MM.1S (cell line): ENCODE data around the gene SLC30A5.

ENCODE experiments used
- DNase-seq: peaks from one replicate; pipeline ENCODE4 v3.0.0-alpha.2; 2015
- H2AFZ ChIP-seq: fragments of 300-600 bp; sonication (generic); 2 replicates; pipeline ENCODE4 v1.6.0; 2016; ENCODE audit warnings: antibody characterized with exemption, low read length
- H3F3A ChIP-seq: fragments of 300-600 bp; sonication (generic); 2 replicates; pipeline ENCODE4 v1.6.1; 2016; ENCODE audit warnings: mild to moderate bottlenecking, antibody characterized with exemption, low read length, moderate library complexity, mixed read lengths; ENCODE audit not compliant: insufficient read depth
- H3K27ac ChIP-seq: fragments of 300-600 bp; sonication (generic); 2 replicates; pipeline ENCODE4 v1.5.1; 2016; ENCODE audit warnings: mild to moderate bottlenecking, low read length
- H3K27me3 ChIP-seq: fragments of 300-600 bp; sonication (generic); replicated peaks from 2 replicates; pipeline ENCODE4 v1.6.0; 2016; ENCODE audit warnings: low read length; ENCODE audit not compliant: insufficient read depth
- H3K36me3 ChIP-seq: fragments of 300-600 bp; sonication (generic); replicated peaks from 2 replicates; pipeline ENCODE4 v1.6.1; 2016; ENCODE audit warnings: mild to moderate bottlenecking, low read length, mixed read lengths; ENCODE audit not compliant: insufficient read depth
- H3K4me1 ChIP-seq: fragments of 300-600 bp; sonication (generic); 2 replicates; pipeline ENCODE4 v1.6.1; 2016; ENCODE audit warnings: low read length, mixed read lengths
- H3K4me2 ChIP-seq: fragments of 300-600 bp; sonication (generic); 2 replicates; pipeline ENCODE4 v1.6.0; 2016; ENCODE audit warnings: low read depth, low read length
- H3K4me3 ChIP-seq: fragments of 300-600 bp; sonication (generic); 2 replicates; pipeline ENCODE4 v1.5.1; 2016; ENCODE audit warnings: low read length, mixed read lengths
- H3K79me2 ChIP-seq: fragments of 300-600 bp; sonication (generic); 2 replicates; pipeline ENCODE4 v1.6.1; 2016; ENCODE audit warnings: mixed run types, low read length, mixed read lengths
- H3K9ac ChIP-seq: fragments of 300-600 bp; sonication (generic); 2 replicates; pipeline ENCODE4 v1.6.1; 2016; ENCODE audit warnings: low read length, mixed read lengths
- H3K9me2 ChIP-seq: fragments of 300-600 bp; sonication (generic); replicated peaks from 2 replicates; pipeline ENCODE4 v1.6.1; 2016; ENCODE audit warnings: mild to moderate bottlenecking, low read length, mixed read lengths; ENCODE audit not compliant: insufficient read depth
- H3K9me3 ChIP-seq: fragments of 300-600 bp; sonication (generic); replicated peaks from 2 replicates; pipeline ENCODE4 v1.6.1; 2016; ENCODE audit warnings: mild to moderate bottlenecking, low read length, mixed read lengths; ENCODE audit not compliant: insufficient read depth
- H4K20me1 ChIP-seq: fragments of 300-600 bp; sonication (generic); 2 replicates; pipeline ENCODE4 v1.6.1; 2016; ENCODE audit warnings: mild to moderate bottlenecking, low read length, moderate library complexity, mixed read lengths; ENCODE audit not compliant: insufficient read depth
- EZH2 ChIP-seq: fragments of 300-600 bp; sonication (generic); optimal IDR thresholded peaks from 2 replicates; pipeline ENCODE3; 2017; ENCODE audit warnings: low read depth, mild to moderate bottlenecking, antibody characterized with exemption, low read length, mixed read lengths
- EZH2phosphoT487 ChIP-seq: fragments of 300-600 bp; sonication (generic); IDR thresholded peaks from 2 replicates; pipeline ENCODE4 v1.6.1; 2018; ENCODE audit warnings: antibody characterized with exemption, low read length
- TF ChIP-seq, protein P1 (sequence below): fragments of 300-600 bp; sonication (generic); IDR thresholded peaks from 2 replicates; pipeline ENCODE4 v1.5.1; 2016; ENCODE audit warnings: antibody characterized with exemption, low read length, mixed read lengths

Gene SLC30A5

DNA sequence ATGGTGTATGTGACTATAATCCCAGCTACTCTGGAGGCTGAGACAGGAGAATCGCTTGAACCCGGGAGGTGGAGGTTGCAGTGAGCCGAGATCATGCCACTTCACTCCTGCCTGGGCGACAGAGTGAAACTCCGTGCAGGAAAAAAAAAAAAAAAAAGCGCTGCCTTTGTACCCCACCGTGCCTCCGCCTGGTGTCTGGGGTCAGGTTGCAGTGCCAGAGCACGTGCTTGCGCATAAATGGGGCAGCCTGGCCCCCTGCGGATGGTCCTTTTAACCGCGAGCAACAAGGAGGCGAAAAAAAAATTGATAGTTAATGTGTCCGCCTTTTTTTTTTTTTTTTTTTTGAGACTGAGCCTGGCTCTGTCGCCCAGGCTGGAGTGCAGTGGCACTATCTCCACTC is 66.8 kb downstream of the SLC30A5 start:
- Histone ChIP-seq H4K20me1 (no peaks in the 10 kb centered on the region), H3F3A (no peaks in the 10 kb centered on the region), H3K4me1 (no peaks in the 10 kb centered on the region), H3K4me2 (no peak overlapping the region), H3K79me2 (no peaks in the 10 kb centered on the region), H3K27ac (no peak overlapping the region), H3K4me3 (no peak overlapping the region), H3K27me3 (no peaks in the 10 kb centered on the region), H3K9me2 (no peaks in the 10 kb centered on the region), H3K9ac (no peak overlapping the region), H3K9me3 (no peaks in the 10 kb centered on the region), H2AFZ (no peak overlapping the region), H3K36me3 (no peaks in the 10 kb centered on the region)
- DNase-seq: no peak
- TF ChIP-seq, protein P1, sequence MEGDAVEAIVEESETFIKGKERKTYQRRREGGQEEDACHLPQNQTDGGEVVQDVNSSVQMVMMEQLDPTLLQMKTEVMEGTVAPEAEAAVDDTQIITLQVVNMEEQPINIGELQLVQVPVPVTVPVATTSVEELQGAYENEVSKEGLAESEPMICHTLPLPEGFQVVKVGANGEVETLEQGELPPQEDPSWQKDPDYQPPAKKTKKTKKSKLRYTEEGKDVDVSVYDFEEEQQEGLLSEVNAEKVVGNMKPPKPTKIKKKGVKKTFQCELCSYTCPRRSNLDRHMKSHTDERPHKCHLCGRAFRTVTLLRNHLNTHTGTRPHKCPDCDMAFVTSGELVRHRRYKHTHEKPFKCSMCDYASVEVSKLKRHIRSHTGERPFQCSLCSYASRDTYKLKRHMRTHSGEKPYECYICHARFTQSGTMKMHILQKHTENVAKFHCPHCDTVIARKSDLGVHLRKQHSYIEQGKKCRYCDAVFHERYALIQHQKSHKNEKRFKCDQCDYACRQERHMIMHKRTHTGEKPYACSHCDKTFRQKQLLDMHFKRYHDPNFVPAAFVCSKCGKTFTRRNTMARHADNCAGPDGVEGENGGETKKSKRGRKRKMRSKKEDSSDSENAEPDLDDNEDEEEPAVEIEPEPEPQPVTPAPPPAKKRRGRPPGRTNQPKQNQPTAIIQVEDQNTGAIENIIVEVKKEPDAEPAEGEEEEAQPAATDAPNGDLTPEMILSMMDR: no peak
- TF ChIP-seq EZH2: no peak
- no peak for TF ChIP-seq EZH2phosphoT487

DNA sequence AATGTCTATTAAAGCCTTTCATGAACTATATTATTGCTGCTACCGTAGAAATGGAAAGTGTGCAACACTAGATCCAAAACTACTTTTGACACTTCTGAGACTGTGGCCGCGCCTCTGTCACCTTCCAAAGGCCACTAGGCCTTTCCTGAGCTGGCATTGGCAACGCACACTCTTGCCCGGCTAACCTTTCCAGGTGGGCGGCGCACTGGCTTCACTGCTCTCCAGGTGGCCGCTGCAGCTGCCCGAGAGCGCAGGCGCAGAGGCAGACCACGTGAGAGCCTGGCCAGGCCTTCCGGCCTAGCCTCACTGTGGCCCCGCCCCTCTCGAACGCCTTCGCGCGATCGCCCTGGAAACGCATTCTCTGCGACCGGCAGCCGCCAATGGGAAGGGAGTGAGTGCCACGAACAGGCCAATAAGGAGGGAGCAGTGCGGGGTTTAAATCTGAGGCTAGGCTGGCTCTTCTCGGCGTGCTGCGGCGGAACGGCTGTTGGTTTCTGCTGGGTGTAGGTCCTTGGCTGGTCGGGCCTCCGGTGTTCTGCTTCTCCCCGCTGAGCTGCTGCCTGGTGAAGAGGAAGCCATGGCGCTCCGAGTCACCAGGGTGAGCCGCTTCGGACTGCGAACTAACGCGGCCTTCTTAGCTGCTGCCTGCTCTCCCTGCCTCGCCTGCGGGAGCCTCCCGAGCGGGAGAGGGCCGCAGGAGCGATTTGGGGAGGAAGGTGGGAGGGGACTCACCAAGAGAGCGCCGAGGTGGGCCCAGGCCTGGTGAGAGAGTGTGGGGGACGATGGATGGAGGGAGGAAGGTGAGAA is 73.1 kb downstream of the SLC30A5 start, which contains the start of gene CCNB1:
Gene CCNB1 (plus strand): TSS at position 465 of the 807 bp plus-strand sequence. CDS start 113 bp downstream, at position 578.
- Histone ChIP-seq H2AFZ (peak within 1 kb of the TSS; percentile 89), H3K4me2 (peak within 1 kb of the TSS; percentile 81), H3K36me3 (peaks cover 9% of the 10 kb centered on the region; the same call in 1 of the 2 replicates), H3K4me1 (peaks cover 11% of the 10 kb centered on the region), H3K9me3 (no peaks in the 10 kb centered on the region), H3F3A (peaks cover 5% of the 10 kb centered on the region), H3K4me3 (peak within 1 kb of the TSS; percentile 83), H3K9ac (peak within 1 kb of the TSS; percentile 78), H3K27me3 (no peaks in the 10 kb centered on the region), H3K27ac (peak within 1 kb of the TSS; percentile 67), H3K79me2 (peaks cover 44% of the 10 kb centered on the region), H3K9me2 (no peaks in the 10 kb centered on the region), H4K20me1 (no peaks in the 10 kb centered on the region)
- TF ChIP-seq EZH2phosphoT487 (no peak), EZH2 (no peak)
- TF ChIP-seq, protein P1: 0 out of 2 replicates have a peak, but pooled peaks have one; percentile 3
- DNase-seq: peak; percentile 99

DNA sequence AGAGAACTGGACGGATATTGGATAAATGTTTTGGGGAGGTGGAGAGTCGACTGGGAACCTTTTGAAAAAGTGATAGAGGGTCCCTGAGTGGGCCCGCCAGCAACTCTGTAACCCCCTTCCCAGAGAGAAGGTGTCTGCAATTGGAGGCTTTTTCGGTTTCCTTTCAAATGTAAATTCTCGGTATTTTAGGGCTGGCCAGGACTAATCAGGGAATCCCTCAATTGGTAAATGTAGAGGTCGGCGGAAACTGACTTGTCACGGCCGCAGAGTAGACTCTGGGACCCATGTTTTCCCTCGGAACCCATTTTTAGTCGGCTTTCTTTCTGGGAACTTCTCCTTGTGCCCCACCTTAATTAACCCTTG is 73.7 kb downstream of the SLC30A5 start:
- peaks cover 5% of the 10 kb centered on the region for H3F3A ChIP-seq
- peak overlapping the region; percentile 67 for H3K27ac ChIP-seq
- TF ChIP-seq EZH2: no peak
- TF ChIP-seq, protein P1: no peak
- TF ChIP-seq EZH2phosphoT487: no peak

More for the DNA sequence above, 73.7 kb downstream of the SLC30A5 start:
- H3K79me2 ChIP-seq: peaks cover 49% of the 10 kb centered on the region
- H3K36me3 ChIP-seq: peaks cover 9% of the 10 kb centered on the region; the same call in 1 of the 2 replicates
- peaks cover 11% of the 10 kb centered on the region for H3K4me1 ChIP-seq
- H3K27me3 ChIP-seq: no peaks in the 10 kb centered on the region
- H2AFZ ChIP-seq: peak overlapping the region; percentile 64
- H3K4me3 ChIP-seq: peak overlapping the region; percentile 83
- peak overlapping the region; percentile 78 for H3K9ac ChIP-seq
- H3K9me3 ChIP-seq: no peaks in the 10 kb centered on the region
- no peaks in the 10 kb centered on the region for H4K20me1 ChIP-seq
- peak overlapping the region; percentile 81 for H3K4me2 ChIP-seq
- peak; percentile 18 for DNase-seq
- no peaks in the 10 kb centered on the region for H3K9me2 ChIP-seq
